Measurements from ENCODE around the gene RAB6B. TPM values are rescaled to one million over a fixed set of nuclear protein-coding genes. Genes with fewer than 3 reads are reported as not detected.

RAB6B gene
- total RNA-seq, 1 experiment from 2014 or later = 14.1 TPM

- intact Hi-C loops (cut with micrococcal nuclease) = loop anchor here (5.0 kb wide), 1 partner anchor 160 kb away; the partner anchor contains the start of gene TOPBP1
- ChIA-PET CTCF (no interaction called here), POLR2A (no interaction called here), RAD21 (ENCODE audit: low non-redundant PET in 1 of 2, low total read pairs in 2 of 2, uncharacterized antibody in 2 of 2, unreplicated experiment in 2 of 2) (interaction anchor here in 1 of 2 experiments (0.5 kb wide), 1 partner anchor 19 kb away, joined by 3 read pairs; no protein-coding TSS in a partner anchor)
- Histone ChIP-seq H3K27ac (ENCODE audit: low read depth, low read length) (no peak overlapping the region), H3K79me2 (ENCODE audit: insufficient read depth, low read length) (no peaks in the 10 kb centered on the region), H3K36me3 (ENCODE audit: control insufficient read depth in 1 of 2, insufficient read depth in 2 of 2, low read length in 2 of 2) (peaks cover 26 to 46% of the 10 kb centered on the region in 2 experiments), H3K4me3 (replicated peaks in 1 of 2; ENCODE audit: low read depth in 1 of 2, low read length in 2 of 2) (no peak overlapping the region), H3K9ac (ENCODE audit: low read length) (no peak overlapping the region), H3K4me2 (ENCODE audit: low read length) (no peak overlapping the region), H3K27me3 (ENCODE audit: insufficient read depth, low read length) (no peaks in the 10 kb centered on the region), H4K20me1 (ENCODE audit: insufficient read depth) (no peaks in the 10 kb centered on the region), H3K9me2 (ENCODE audit: insufficient read depth) (no peaks in the 10 kb centered on the region), H3K4me1 (ENCODE audit: control insufficient read depth in 1 of 2, insufficient read depth in 2 of 2, low read length in 2 of 2) (no peaks in the 10 kb centered on the region; a peak in 1 of 4 replicates), H2AFZ (ENCODE audit: low read depth, low read length, poor library complexity, severe bottlenecking) (no peak overlapping the region), H3K9me3 (ENCODE audit: control insufficient read depth in 1 of 2, insufficient read depth in 1 of 2, low read depth in 1 of 2, low read length in 2 of 2) (no peaks in the 10 kb centered on the region)
- DNase-seq (ENCODE audit: low read depth, low spot score) = peak; percentile 55
- peak; percentile 82 for ATAC-seq
- TF ChIP-seq CEBPB (IDR thresholded peaks at IDR 0.05; ENCODE audit: low read depth) = no peak
- no peak for TF ChIP-seq SRF (IDR thresholded peaks at IDR 0.05; ENCODE audit: low read depth)
- TF ChIP-seq ZFX (IDR thresholded peaks at IDR 0.05) = no peak
- TF ChIP-seq EZH2 (IDR thresholded peaks at IDR 0.05) = no peak
- TF ChIP-seq FOSL1 (IDR thresholded peaks at IDR 0.05; ENCODE audit: low read depth) = 0 out of 2 replicates have a peak, but pooled peaks have one; percentile 26
- peak; percentile 29 to 51 (median 43); a peak in 4 of 6 replicates for TF ChIP-seq CTCF (IDR thresholded peaks at IDR 0.05 in 2 of 3, conservative IDR thresholded peaks at IDR 0.05 in 1 of 3; ENCODE audit: borderline replicate concordance in 1 of 3, insufficient read depth in 1 of 3, low read depth in 2 of 3, low read length in 2 of 3)
- no peak for TF ChIP-seq JUND (IDR thresholded peaks at IDR 0.05)
- TF ChIP-seq EGR1 (IDR thresholded peaks at IDR 0.05; ENCODE audit: low read depth) = no peak
- no peak for TF ChIP-seq EZH2phosphoT487 (IDR thresholded peaks at IDR 0.05; ENCODE audit: borderline replicate concordance)
- no peak for TF ChIP-seq TCF7L2 (IDR thresholded peaks at IDR 0.05; ENCODE audit: borderline replicate concordance, extremely low read depth, insufficient read depth, insufficient read length)
- no peak for TF ChIP-seq YY1 (IDR thresholded peaks at IDR 0.05; ENCODE audit: extremely low read depth, insufficient replicate concordance, low read depth, low read length)
- TF ChIP-seq RAD21 (IDR thresholded peaks at IDR 0.05; ENCODE audit: low read depth) = peak; percentile 55
- BruUV-seq (replicated peaks) = no TSS peak
These were observed 73.7 kb downstream of the RAB6B start for GRCh38 chr3:133821767-133822638.

Data from HCT116 (cell line).